ENCODE data around the gene FOXK2.

DNA sequence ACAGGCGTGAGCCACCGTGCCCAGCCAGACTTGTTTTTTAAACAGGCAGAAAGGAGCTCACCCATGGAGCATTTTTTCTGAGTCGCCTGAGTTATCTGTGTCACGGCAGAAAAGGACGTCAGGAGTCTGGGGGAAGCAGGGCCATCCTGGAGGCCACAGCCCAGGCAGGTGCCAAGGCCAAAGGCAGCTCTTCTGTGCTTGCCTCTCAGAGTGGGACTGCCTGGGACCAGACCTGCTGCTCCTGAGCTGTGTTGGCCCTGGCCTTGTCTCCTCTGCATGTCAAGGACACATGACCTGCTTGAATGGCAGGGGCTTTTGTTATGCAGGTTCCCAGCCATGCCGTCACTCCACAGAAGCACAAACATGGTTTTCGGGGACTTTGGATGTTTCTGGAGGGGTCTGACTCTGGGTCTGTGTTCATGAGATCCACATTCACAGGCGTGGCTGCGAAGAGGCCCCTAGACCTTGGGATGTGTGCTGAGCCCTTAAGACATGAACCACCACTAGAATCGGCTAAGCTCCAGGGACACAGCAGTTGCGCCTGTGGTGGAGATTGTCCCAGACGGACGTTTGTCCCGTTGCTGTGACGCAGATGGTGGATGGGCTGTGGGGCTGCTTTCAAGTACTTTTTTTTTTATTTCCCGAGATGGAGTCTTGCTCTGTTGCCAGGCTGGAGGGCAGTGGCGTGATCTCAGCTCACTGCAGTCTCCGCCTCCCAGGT is 33.8 kb downstream of the FOXK2 start:
- TF ChIP-seq, protein P1, sequence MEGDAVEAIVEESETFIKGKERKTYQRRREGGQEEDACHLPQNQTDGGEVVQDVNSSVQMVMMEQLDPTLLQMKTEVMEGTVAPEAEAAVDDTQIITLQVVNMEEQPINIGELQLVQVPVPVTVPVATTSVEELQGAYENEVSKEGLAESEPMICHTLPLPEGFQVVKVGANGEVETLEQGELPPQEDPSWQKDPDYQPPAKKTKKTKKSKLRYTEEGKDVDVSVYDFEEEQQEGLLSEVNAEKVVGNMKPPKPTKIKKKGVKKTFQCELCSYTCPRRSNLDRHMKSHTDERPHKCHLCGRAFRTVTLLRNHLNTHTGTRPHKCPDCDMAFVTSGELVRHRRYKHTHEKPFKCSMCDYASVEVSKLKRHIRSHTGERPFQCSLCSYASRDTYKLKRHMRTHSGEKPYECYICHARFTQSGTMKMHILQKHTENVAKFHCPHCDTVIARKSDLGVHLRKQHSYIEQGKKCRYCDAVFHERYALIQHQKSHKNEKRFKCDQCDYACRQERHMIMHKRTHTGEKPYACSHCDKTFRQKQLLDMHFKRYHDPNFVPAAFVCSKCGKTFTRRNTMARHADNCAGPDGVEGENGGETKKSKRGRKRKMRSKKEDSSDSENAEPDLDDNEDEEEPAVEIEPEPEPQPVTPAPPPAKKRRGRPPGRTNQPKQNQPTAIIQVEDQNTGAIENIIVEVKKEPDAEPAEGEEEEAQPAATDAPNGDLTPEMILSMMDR (IDR thresholded peaks at IDR 0.05), result no peak
- TF ChIP-seq POLR2AphosphoS5 (IDR thresholded peaks at IDR 0.05; ENCODE audit: insufficient read depth in 1 of 2, low read depth in 1 of 2) (no peak), POLR2A (IDR thresholded peaks at IDR 0.05) (no peak)
